NCI-H2227 treated with DMSO at 0.1 percent for 48 hours (cell line): ENCODE measurements around the gene PCAT7.
"Not testable (repeated sequence)": the region's sequence is repeated elsewhere in the genome, so short reads cannot be mapped to it uniquely, and the experiment has no call there.

Experiments
- DNase-seq: peaks from one replicate; lab custom pipeline; 2025; lab: John Stamatoyannopoulos, UW

The PCAT7 gene

DNA sequence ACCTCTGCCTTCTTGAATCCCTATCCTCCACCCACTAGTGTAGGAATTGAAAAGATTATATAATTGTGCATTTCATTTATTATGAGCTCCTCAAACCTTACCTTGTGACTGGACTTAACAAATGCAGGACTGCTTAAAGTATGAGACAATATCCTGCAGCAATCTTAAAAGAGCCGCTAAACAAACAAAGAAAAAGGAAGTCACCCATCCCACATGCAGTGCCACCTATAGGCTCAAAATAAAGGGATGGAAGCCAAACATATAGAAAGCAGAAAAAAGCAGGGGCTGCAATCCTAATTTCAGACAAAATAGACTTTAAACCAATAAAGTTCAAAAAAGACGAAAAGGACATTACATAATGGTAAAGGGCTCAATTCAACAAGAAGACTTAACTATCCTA, 8.7 kb downstream of the PCAT7 start:
- DNase-seq, result no peak

GRCh38 chr9:94564279-94564678, 9.4 kb downstream of the PCAT7 start:
- not testable (repeated sequence) for DNase-seq

DNA sequence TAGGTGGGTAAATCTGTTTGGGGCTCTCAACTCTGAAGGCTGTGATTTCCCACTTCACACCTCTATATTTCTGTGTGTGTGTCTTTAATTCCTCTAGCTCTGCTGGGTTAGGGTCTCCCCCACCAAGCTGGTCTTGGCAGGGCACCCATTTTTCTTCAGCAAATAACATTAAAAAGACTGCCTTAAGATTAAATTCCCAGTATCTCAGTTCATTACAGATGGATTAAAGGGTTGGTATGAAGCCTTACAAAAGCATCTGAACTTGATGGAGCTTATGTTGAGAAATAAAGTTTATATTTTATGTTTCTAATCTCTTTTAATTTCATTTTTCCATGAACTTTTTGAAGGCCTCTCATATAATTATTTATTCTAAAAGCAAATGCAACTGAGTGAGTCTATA, 11.7 kb downstream of the PCAT7 start:
- DNase-seq, result no peak

DNA sequence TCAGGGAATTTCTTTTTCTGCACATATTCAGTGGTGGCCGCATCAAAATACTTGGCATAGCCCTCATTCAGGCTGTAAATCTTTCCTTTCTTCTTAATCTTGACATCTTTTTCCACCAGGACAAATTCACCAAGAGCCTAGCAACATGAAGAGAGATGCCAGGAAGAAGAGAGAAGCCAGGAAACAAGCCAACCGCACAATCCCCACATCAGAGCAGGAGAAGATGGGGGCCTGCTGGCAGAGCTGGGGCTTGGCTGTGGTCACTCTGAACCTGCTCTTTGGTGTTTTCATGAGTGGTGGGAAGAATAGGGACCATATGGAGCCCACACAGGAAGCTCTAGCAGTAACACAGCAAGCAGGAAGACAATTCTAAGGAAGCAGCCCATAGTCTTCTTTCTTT, 12.4 kb downstream of the PCAT7 start:
- no peak for DNase-seq

- no peak for DNase-seq
Observed at GRCh38 chr9:94568250-94568889, 13.5 kb downstream of the PCAT7 start.

- no peak for DNase-seq
Observed at GRCh38 chr9:94568972-94569712, 14.3 kb downstream of the PCAT7 start.

DNA sequence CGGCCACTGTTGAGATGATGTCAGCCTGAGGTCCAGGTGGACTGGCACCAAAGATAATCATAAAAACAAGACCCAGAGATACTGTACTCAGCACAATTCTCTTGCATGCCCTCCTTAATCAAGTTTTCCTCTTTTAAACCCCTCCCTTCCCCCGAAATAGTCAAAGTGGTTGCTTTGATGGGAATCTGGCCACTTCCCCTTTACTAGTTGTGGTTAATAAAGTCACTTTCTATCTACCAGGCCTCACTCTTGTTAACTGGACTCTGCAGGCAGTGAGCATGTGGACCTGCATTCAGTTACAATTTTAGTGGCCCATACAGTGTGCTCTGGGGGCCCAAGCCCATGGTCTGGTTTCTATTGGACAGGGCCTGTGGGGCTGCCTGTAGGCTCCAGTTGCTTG, 21.2 kb downstream of the PCAT7 start:
- DNase-seq, result no peak

DNA sequence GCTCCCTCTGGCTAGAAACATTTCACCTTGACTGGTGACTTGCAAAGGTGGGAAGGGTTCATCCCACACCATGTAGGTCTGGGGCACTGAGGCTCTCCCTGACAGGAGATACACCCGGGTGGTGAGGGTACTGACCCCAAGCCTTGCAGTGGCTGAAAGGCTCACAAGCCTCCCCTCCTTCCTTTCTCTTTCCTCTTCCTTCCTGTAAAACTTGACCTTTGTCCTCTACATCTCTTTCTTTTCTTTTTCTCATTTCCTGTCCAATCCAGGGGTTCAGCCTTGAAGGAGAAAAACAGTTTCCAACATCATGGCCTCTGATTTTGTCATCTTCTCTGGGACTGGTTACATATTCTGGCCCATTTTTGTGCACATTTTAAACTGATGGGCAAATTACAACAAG, 22.2 kb downstream of the PCAT7 start:
- no peak for DNase-seq

- no peak for DNase-seq
Observed at GRCh38 chr9:94577571-94577970, 22.7 kb downstream of the PCAT7 start.

- DNase-seq, result no peak
Observed at GRCh38 chr9:94581728-94582127, 26.8 kb downstream of the PCAT7 start.

DNA sequence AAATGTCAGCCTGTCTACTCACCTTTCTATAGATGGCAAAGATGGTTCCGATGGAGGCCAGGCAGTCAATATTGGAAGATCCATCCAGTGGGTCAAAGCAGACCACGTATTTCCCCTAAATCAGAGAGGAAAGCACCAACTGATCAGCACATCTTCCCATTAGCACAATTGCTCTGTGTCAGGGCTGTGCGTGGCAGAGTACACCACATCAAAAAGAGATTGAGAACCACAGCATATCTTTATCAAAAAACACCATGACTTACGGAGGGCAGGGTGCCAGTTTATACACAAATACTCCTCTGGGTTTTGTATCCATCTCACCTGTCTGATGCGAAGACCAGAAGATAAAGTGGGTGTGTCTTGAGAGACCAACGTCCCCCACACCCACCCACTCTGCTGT, 29.7 kb downstream of the PCAT7 start:
- DNase-seq, result no peak

DNA sequence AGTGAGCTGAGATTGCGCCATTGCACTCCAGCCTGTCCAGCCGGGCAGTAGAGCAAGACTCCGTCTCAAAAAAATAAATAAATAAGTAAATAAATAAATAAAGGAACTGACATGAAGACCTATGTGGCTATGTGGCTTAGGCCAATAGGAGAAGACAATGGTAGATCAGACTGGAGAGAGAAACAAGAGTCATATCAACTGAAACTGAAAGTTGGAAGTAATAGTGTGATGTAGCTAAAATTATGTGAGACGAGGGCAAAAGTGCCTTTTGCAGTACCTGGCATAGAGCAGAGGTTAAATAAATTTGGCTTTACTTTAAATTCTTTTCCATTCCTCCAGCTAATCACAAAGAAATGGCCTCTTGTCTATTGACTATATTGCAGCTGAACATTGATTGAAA, 31.4 kb downstream of the PCAT7 start:
- DNase-seq, result no peak

- DNase-seq, result no peak
Observed at GRCh38 chr9:94586814-94587213, 31.9 kb downstream of the PCAT7 start.

DNA sequence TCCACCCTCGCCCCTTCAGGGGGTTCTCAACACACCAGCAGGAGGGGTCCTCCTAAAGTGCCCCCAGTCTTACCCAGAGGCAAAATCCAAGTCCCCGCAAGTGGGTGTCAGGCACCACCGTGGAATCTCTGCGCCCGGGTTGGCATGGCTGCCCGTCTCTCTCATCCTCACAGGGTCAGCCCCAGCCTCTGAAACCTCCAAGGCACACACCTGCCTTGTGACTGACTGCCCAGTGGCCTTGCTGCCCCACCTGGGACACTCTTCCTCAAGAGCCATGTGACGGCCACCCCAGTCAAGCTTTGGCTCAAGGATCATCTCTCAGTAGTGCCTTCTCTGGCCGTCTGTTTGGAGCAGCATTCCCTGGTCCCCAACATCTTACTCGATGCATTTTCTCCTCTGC, 33.8 kb downstream of the PCAT7 start:
- DNase-seq, result no peak

DNA sequence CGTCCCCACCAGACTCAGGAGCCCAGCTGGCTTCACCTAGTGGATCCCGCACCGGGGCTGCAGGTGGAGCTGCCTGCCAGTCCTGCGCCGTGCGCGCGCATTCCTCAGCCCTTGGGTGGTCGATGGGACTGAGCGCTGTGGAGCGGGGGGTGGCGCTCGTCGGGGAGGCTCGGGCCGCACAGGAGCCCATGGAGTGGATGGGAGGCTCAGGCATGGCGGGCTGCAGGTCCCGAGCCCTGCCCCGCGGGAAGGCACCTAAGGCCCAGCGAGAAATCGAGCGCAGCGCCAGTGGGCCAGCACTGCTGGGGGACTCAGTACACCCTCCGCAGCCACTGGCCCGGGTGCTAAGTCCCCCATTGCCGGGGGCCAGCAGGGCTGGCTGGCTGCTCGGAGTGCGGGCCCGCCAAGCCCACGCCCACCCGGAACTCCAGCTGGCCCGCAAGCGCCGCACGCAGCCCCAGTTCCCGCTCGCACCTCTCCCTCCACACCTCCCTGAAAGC, 36.2 kb downstream of the PCAT7 start:
- DNase-seq, result not testable (repeated sequence)

DNA sequence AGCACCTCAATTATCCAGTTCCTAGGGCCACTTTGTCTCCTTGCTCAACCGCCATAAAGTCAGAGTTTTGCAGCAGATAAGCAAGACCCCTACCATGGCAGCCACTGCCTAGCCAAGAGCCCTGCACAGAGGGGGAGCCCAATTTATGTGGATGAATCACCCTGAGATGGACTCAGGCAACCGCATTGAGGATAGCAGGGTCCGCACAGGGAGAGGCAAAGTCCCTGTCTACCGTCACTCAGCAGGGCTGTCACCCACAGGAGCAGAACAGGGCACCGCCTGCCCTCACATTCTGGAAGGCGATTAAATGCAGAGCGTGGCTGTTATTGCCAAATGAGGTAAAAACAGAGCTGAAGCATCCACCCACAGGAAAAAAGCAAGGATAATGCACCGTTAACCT, 37.0 kb downstream of the PCAT7 start:
- no peak for DNase-seq

- DNase-seq, result not testable (repeated sequence)
Observed at GRCh38 chr9:94592683-94593082, 37.8 kb downstream of the PCAT7 start.

GRCh38 chr9:94593459-94594345, 38.8 kb downstream of the PCAT7 start, which contains the start of gene FBP2:
Gene FBP2 (minus strand): TSS chr9:94593824. CDS start chr9:94593726, 98 bp downstream.
- no peak for DNase-seq

DNA sequence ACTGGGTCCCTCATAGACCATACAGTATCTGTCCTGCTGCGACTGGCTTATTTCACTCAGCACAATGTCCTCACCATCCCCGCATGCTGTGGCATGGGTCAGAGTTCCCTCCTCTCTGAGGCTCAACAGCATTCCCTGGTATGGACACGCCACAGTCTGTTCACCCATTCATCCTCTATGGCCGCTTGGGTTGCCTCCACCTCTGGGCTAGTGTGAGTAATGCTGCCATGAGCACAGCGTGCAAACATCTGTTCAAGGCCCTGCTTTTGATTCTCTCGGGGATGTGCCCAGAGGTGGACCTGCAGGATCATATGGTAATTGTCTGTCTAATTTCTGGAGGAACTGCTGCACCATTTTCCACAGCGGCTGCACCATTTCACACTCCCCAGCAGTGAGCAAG, 44.2 kb downstream of the PCAT7 start:
- no peak for DNase-seq

- DNase-seq, result no peak
Observed at GRCh38 chr9:94600258-94600657, 45.4 kb downstream of the PCAT7 start.

DNA sequence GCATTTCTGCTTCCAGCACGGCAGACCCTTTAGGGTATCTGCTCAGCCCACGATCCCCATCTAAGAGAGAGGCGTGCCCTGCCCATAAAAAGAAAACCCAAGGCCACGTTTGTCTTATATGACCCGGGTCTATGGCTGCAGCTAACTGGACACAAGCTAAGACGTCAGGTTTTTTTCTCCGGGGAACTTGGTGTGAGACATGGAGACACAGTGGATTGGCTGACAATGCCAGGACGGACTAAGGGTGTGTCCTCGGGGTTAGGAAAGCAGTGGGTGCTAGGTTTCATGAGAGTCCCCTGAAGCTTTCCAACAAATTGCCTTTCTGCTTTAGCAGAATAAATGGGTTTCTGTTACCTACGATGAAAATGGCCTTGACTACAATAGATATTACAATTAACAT, 45.8 kb downstream of the PCAT7 start:
- DNase-seq, result no peak

DNA sequence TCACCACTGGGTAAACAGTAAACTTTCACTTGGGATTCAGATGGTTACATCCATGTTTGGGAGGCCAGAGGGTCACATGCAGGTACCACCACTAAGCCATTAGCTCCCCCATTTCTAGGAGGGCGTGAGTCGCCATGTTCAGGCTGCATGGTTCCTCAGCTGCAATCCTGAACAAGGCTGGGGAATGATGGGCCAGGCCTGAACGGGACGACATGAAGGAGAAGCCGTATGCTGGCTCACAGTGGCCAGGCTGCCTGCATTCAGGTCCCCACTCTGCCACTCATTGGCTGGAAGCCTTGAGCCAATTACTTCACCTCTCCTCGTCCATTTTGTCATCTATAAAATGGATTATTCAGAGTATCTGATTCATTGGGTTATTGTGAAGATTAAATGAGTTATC, 47.8 kb downstream of the PCAT7 start:
- DNase-seq, result no peak
